Stimulated activated CD8-positive, alpha-beta memory T cell treated with anti-CD3 and anti-CD28 coated beads, Interleukin-7, amount 100 ng/mL, for 48 hours (primary cell): ENCODE results near the gene GAGE13.
A peak's percentile ranks its signal among the peaks of the same experiment; 100 is the strongest.
"Not testable (repeated sequence)": the region's sequence is repeated elsewhere in the genome, so short reads cannot be mapped to it uniquely, and the experiment has no call there.

ENCODE experiments used
- DNase-seq, 2 donors: peaks; one replicate each; pipeline ENCODE4 v3.0.0-alpha.2; 2020; ENCODE audit warnings: low read depth in 1 of 2; ENCODE audit errors: extremely low read depth in 1 of 2

The GAGE13 gene

GRCh38 chrX:49331282-49331681, at the start of gene GAGE13:
Gene GAGE13 (plus strand): TSS chrX:49331582. CDS start chrX:49332738, 1,156 bp downstream.
- not testable (repeated sequence) for DNase-seq

- DNase-seq: no peak
Measured at GRCh38 chrX:49282647-49283011, 48.8 kb upstream of the GAGE13 start.

- DNase-seq: no peak
Measured at GRCh38 chrX:49284212-49284611, 47.2 kb upstream of the GAGE13 start.

- DNase-seq: no peak
Measured at GRCh38 chrX:49286136-49286535, 45.2 kb upstream of the GAGE13 start.

- DNase-seq: no peak
Measured at GRCh38 chrX:49286581-49286980, 44.8 kb upstream of the GAGE13 start.

- no peak for DNase-seq
Measured at GRCh38 chrX:49287665-49288064, 43.7 kb upstream of the GAGE13 start.

GRCh38 chrX:49290215-49290614, 41.2 kb upstream of the GAGE13 start:
- DNase-seq: no peak

GRCh38 chrX:49291615-49292337, 39.6 kb upstream of the GAGE13 start:
- peak in 1 of 2 donors; percentile 45 for DNase-seq

- no peak for DNase-seq
Measured at GRCh38 chrX:49292400-49293362, 38.7 kb upstream of the GAGE13 start.

- DNase-seq: not testable (repeated sequence)
Measured at GRCh38 chrX:49299293-49299692, 32.1 kb upstream of the GAGE13 start.

GRCh38 chrX:49300703-49301102, 30.7 kb upstream of the GAGE13 start:
- DNase-seq: no peak

GRCh38 chrX:49303346-49303745, 28.0 kb upstream of the GAGE13 start, which contains the start of gene GAGE10:
Gene GAGE10 (plus strand): TSS chrX:49303646. CDS start chrX:49304860, 1,214 bp downstream.
- DNase-seq: no peak

GRCh38 chrX:49307775-49308174, 23.6 kb upstream of the GAGE13 start:
- not testable (repeated sequence) for DNase-seq

GRCh38 chrX:49308604-49309269, 22.6 kb upstream of the GAGE13 start:
- no peak for DNase-seq

GRCh38 chrX:49309401-49309981, 21.9 kb upstream of the GAGE13 start:
- DNase-seq: no peak

GRCh38 chrX:49310371-49310770, 21.0 kb upstream of the GAGE13 start:
- no peak for DNase-seq

GRCh38 chrX:49312176-49312575, 19.2 kb upstream of the GAGE13 start:
- DNase-seq: no peak

- DNase-seq: no peak
Measured at GRCh38 chrX:49316085-49316484, 15.3 kb upstream of the GAGE13 start.

GRCh38 chrX:49321737-49322136, 9.6 kb upstream of the GAGE13 start, which contains the start of gene GAGE12J:
Gene GAGE12J (plus strand): TSS chrX:49322037. CDS start chrX:49323194, 1,157 bp downstream.
- not testable (repeated sequence) for DNase-seq

GRCh38 chrX:49322266-49322665, 9.1 kb upstream of the GAGE13 start:
- DNase-seq: not testable (repeated sequence)

- DNase-seq: not testable (repeated sequence)
Measured at GRCh38 chrX:49323735-49324134, 7.6 kb upstream of the GAGE13 start.
